ENCODE data around the gene COL5A1.

DNA sequence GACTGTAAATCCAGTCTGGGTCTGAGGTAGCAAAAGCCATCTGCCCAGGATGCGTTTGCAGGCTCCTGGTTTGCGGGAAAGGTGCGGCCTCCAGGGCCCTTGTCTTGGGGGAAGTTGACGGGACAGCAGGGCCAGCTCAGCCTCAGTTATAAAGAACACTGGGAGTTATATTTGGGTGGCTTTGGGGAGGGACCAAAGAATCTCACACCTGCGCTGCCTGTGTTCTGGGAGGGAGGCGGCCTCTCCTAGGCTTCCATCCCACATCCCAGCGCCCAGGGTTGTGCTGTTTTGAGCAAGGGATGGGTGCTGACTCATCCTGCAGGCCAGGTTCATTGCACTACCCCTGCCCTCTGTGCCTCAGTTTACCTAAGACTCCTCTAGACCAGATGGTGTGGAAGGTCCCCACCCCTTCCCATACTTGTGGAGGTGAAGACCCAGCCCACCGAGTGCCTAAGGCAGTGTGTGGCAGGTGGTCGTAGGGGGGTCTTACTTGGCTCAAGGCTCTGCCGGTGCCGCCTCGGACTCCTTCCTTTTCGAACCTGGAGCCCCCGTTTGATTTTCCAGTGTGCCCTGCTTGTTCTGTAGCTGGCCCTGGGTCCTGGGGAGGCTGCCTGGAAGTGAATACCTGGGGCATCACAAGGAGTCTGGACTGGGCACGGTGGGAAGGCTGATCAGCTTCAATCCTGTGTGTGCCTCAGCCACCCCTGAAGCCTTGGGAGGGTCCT is 199.7 kb downstream of the COL5A1 start:
- TF ChIP-seq SUZ12 (IDR thresholded peaks at IDR 0.05; ENCODE audit: extremely low read depth, insufficient read depth, insufficient read length) = no peak
- no peak for TF ChIP-seq ZNF274 (IDR thresholded peaks at IDR 0.05; ENCODE audit: low read depth, low read length)
